GM18867 (cell line): ENCODE results near the gene DPY30.

Experiments
- ATAC-seq: cut with Tn5 transposase; IDR thresholded peaks from one replicate; pipeline ENCODE4 v1.9.1; 2021; ENCODE audit warnings: mild to moderate bottlenecking, moderate library complexity; ENCODE audit not compliant: unreplicated experiment

The DPY30 gene

GRCh38 chr2:31979018-31979417 lies 60.6 kb downstream of the DPY30 start:
- ATAC-seq: no peak

DNA sequence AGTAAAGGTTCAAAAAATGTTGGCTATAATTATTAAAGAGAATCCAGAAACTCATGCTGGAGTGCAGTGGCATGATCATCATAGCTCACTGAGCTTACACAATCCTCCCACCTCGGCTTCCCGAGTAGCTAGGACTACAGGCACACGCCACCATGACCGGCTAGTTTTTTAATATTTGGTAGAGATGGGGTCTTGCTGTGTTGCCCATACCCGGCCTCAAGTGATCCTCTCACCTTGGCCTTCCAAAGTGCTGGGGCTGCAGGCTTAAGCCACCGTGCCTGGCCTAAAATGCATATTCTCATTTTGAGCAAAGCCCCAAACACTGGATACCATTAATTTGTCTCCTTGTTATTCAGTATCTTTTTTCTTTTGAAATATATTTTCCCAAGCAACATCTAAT lies 61.2 kb downstream of the DPY30 start:
- no peak for ATAC-seq
